Measurements from ENCODE around the gene CISH.

Gene CISH

GRCh38 chr3:50612970-50613846, 1.6 kb upstream of the CISH start:
- no peak for DNase-seq (ENCODE audit: low read depth in 2 of 2)

GRCh38 chr3:50612234-50612882, 784 bp upstream of the CISH start:
- DNase-seq (ENCODE audit: low read depth in 2 of 2) = no peak

GRCh38 chr3:50610992-50611463, 546 bp downstream of the CISH start:
- DNase-seq (ENCODE audit: low read depth in 2 of 2) = no peak

GRCh38 chr3:50610181-50610971, 1.2 kb downstream of the CISH start:
- DNase-seq (ENCODE audit: low read depth in 2 of 2) = peak in 1 of 2 donors; percentile 64

GRCh38 chr3:50609763-50610085, 1.9 kb downstream of the CISH start:
- no peak for DNase-seq (ENCODE audit: low read depth in 2 of 2)

- DNase-seq (ENCODE audit: low read depth in 2 of 2) = no peak
Observed at GRCh38 chr3:50609071-50609762, 2.4 kb downstream of the CISH start.

- no peak for DNase-seq (ENCODE audit: low read depth in 2 of 2)
Observed at GRCh38 chr3:50608278-50608677, 3.3 kb downstream of the CISH start.

- DNase-seq (ENCODE audit: low read depth in 2 of 2) = no peak
Observed at GRCh38 chr3:50607271-50608091, 4.1 kb downstream of the CISH start.

- no peak for DNase-seq (ENCODE audit: low read depth in 2 of 2)
Observed at GRCh38 chr3:50606596-50606995, 5.0 kb downstream of the CISH start.

GRCh38 chr3:50605901-50606326, 5.7 kb downstream of the CISH start:
- DNase-seq (ENCODE audit: low read depth in 2 of 2) = no peak

GRCh38 chr3:50604628-50605588, 6.7 kb downstream of the CISH start:
- no peak for DNase-seq (ENCODE audit: low read depth in 2 of 2)

GRCh38 chr3:50604110-50604621, 7.4 kb downstream of the CISH start:
- no peak for DNase-seq (ENCODE audit: low read depth in 2 of 2)

- DNase-seq (ENCODE audit: low read depth in 2 of 2) = no peak
Observed at GRCh38 chr3:50603261-50604109, 8.1 kb downstream of the CISH start.

GRCh38 chr3:50602595-50603191, 8.9 kb downstream of the CISH start:
- DNase-seq (ENCODE audit: low read depth in 2 of 2) = no peak

- peak; percentile 93 to 94 for DNase-seq (ENCODE audit: low read depth in 2 of 2)
Observed at GRCh38 chr3:50600841-50601591, 10.6 kb downstream of the CISH start.

- no peak for DNase-seq (ENCODE audit: low read depth in 2 of 2)
Observed at GRCh38 chr3:50600141-50600753, 11.3 kb downstream of the CISH start.

- no peak for DNase-seq (ENCODE audit: low read depth in 2 of 2)
Observed at GRCh38 chr3:50599716-50600118, 11.9 kb downstream of the CISH start.
